K562 (cell line): Measurements from ENCODE around the gene NAGPA. TPM values are rescaled to one million over a fixed set of nuclear protein-coding genes. Genes with fewer than 3 reads are reported as not detected.
A peak's percentile ranks its signal among the peaks of the same experiment; 100 is the strongest.

ENCODE experiments used
- REST ChIP-seq, 2 experiments: fragments of 450-650 bp; formaldehyde crosslinking in 1 of 2; IDR thresholded peaks; 2 replicates each; pipeline versions ENCODE4 v1.4.0 to v1.6.1; 2014 to 2020; ENCODE audit warnings: mild to moderate bottlenecking in 2 of 2, borderline replicate concordance in 1 of 2, low read depth in 1 of 2
- TBL1XR1 ChIP-seq, 2 experiments: IDR thresholded peaks; 2 replicates each; pipeline ENCODE4 v1.6.1; 2012; ENCODE audit warnings: improper control_type of control experiment in 2 of 2, low read length in 2 of 2, mild to moderate bottlenecking in 1 of 2
- polyA plus RNA-seq, 8 experiments: library from polyadenylated mRNA; depleted of rRNA in 4 of 8; stranded (reverse) in 5 of 8; unstranded in 3 of 8; fragments of >200 nt; fragmentation: Nextera tagmentation in 2 of 8; fragmentation: Illumina TruSeq in 1 of 8; extraction: Ambion mirVana in 2 of 8; extraction: Trizol in 1 of 8; gene quantifications; 2 replicates each; pipeline versions ENCODE4 v1.2.1 to v1.2.3, GENCODE V29; 2011 to 2014; ENCODE audit warnings: inconsistent platforms in 1 of 8, missing spikeins in 1 of 8
- total RNA-seq, 7 experiments: library from RNA; depleted of rRNA in 6 of 7; stranded (reverse); fragments of >200 nt in 6 of 7; fragmentation: Illumina TruSeq in 2 of 7; extraction: Trizol in 2 of 7; gene quantifications; 2 replicates each; pipeline versions ENCODE4 v1.2.1 to v1.2.3, GENCODE V29; 2011 to 2021; ENCODE audit warnings: low replicate concordance in 1 of 7

The NAGPA gene
- total and polyA plus RNA-seq, 9 of the 15 experiments (the other 6 are each of a cell fraction or from before 2014, with no cell fraction given), result 0.15 to 12.7 (median 4.6) TPM

DNA sequence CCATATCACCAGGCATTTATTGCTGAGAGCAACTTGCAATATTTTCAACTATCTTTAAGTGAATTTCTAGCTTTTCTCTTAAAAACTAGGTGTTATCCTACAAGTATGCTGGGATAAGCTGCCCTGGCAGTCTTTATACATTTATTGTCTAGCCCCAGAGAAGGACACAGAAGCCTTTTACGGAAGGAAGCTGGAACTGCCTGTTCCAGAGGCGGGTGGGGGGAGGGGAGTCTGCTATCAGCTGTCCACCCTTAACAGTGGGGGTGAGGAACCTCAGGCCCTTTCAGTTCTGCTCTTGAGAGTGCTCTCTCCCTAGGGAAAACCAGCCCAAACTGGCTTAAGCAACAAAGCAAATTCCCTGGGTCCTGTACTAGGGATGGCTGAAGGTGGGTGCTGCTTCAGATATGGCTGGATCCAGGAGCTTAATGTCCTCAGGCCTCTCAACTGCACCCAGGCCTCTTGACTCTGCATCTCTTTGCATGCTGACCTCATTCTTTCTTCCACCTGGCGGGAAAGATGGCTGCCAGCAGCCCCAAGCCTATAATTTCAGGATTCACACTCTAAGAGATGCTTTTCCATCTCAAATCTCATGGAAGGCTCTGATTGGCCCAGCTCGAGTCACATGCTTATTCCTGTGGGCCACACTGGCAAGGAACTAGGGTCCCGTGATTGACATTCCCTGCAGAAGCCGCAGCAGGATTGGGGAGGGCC is 16.6 kb downstream of the NAGPA start (continued):
- TF ChIP-seq TBL1XR1 (IDR thresholded peaks at IDR 0.05; ENCODE audit: low read length in 2 of 2) (no peak), REST (IDR thresholded peaks at IDR 0.05; ENCODE audit: borderline replicate concordance) (0 out of 2 replicates have a peak, but pooled peaks have one; percentile 19), REST (CRISPR knock-in tag; IDR thresholded peaks at IDR 0.05; ENCODE audit: low read depth) (no peak)
